ENCODE data around the gene BCAP31.

The BCAP31 gene

GRCh38 chrX:153724252-153725038, at the start of gene BCAP31, which contains the start of gene ABCD1:
Gene BCAP31 (minus strand): TSS chrX:153724387. CDS start chrX:153723244, 1,143 bp downstream.
Gene ABCD1 (plus strand): TSS chrX:153724856. CDS start chrX:153725267, 411 bp downstream.
- DNase-seq, result peak; percentile 74

GRCh38 chrX:153773218-153773611, 49.0 kb upstream of the BCAP31 start:
- DNase-seq, result no peak

- DNase-seq, result no peak
Measured at GRCh38 chrX:153772316-153773217, 48.4 kb upstream of the BCAP31 start.

- DNase-seq, result no peak
Measured at GRCh38 chrX:153771415-153772315, 47.5 kb upstream of the BCAP31 start.

DNA sequence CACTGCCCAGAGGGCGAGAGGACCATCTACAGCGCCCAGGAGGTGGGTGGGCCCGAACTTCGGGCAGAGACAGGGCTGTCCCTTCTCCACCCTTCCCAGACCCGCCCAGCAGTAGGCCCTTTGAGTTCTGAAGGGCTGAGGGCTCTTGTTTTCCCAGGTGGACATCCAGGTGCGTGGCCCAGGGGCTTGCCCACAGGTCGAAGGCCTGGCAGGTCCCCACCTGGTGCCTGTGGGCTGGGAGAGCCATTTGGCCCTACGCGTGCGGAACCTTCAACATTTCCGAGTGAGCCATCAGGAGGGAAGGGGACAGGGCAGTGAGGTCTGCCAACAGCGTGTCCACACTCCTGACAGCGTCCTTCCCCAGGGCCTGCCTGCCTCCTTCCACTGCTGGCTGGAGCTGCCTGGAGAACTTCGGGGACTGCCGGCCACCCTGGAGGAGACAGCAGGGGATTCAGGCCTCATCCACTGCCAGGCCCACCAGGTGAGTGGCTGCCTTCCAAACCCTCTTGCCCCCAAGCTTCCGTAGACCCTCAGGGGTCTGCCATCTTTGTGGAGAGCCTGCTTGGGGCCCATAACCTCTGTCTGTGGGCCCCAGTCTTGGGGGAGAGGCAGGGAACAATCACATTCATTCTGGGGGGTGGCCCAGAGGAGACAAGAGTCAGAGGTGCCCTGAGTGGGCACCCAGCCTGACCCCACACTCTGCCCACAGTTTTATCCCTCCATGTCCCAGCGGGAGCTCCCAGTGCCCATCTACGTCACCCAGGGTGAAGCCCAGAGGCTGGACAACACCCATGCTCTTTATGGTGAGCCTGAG, 46.6 kb upstream of the BCAP31 start:
- no peak for DNase-seq

DNA sequence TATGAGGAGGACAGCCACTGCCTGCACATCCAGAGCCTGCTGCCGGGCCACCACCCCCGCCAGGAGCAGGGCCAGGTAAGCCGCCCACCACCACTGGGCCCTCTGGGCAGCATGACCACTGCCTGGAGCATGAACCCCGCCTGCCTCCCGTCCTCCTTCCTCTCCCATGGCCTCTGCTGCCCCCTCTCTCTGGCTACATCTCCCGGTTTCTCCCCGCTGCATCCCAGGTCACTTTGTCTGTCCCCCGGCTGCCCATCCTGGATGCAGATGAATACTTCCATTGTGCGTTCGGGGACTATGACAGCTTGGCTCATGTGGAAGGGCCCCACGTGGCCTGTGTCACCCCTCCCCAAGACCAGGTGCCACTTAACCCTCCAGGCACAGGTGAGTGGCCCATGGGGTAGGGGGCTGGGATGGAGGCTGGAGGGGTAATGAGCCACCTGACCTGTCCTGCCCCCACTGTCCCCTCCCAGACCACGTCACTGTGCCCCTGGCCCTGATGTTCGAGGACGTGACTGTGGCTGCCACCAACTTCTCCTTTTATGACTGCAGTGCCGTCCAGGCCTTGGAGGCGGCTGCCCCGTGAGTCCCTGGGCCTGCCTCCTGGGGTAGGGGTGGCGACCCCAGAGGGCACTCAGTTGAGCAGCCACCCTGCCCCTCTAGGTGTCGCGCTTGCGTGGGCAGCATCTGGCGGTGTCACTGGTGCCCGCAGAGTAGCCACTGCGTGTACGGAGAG, 45.8 kb upstream of the BCAP31 start:
- no peak for DNase-seq

- DNase-seq, result no peak
Measured at GRCh38 chrX:153769158-153769864, 45.1 kb upstream of the BCAP31 start.

DNA sequence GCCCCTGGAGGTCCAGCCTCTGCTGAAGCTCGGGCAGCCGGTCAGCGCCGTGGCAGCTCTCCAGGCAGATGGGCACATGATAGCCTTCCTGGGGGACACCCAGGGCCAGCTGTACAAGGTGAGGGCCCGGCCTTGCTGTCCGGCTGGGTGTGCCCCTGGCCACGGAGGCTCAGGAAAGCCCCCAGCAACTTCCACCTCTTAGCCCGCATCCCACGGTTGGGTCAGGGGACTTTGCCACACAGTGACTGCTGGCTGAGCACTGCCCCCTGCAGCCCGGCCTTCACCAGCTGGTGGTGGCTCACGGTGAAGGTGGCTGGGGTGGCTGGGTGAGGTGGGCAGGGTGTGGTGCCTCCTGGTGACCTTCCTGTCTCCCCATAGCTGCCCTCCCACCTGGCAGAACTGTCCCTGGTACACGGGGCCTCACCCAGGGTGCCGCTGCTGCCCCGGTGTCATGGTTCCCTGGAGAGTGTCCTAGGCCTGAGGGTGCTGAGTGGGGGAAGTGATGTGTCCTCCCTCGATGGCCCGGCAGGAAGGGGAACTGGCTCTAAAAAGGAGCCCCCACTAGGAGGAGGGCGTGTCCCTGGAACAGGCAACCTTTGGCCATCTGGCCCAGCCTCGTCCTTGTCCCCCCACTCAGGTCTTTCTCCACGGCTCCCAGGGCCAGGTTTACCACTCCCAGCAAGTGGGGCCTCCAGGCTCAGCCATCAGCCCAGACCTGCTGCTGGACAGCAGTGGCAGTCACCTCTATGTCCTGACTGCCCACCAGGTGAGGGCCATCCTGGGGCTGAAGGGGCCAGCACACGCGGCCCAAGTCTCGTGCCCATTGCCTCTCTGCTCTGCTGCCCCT, 44.3 kb upstream of the BCAP31 start:
- no peak for DNase-seq

DNA sequence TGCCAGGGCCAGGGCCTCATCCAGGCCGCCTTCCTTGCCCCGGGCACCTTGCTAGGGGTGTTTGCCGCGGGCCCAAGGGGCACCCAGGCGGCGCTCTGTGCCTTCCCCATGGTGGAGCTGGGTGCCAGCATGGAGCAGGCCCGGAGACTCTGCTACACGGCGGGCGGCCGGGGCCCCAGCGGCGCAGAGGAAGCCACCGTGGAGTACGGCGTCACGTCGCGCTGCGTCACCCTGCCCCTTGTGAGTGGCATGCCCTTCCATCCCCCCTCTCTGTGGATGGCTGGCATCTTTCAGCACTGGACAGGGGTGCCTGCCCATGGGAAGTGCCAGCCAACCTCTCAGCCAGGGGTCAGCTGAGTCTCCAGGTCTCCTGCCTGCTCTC, 43.5 kb upstream of the BCAP31 start:
- DNase-seq, result no peak

- DNase-seq, result no peak
Measured at GRCh38 chrX:153766871-153767673, 42.9 kb upstream of the BCAP31 start.

DNA sequence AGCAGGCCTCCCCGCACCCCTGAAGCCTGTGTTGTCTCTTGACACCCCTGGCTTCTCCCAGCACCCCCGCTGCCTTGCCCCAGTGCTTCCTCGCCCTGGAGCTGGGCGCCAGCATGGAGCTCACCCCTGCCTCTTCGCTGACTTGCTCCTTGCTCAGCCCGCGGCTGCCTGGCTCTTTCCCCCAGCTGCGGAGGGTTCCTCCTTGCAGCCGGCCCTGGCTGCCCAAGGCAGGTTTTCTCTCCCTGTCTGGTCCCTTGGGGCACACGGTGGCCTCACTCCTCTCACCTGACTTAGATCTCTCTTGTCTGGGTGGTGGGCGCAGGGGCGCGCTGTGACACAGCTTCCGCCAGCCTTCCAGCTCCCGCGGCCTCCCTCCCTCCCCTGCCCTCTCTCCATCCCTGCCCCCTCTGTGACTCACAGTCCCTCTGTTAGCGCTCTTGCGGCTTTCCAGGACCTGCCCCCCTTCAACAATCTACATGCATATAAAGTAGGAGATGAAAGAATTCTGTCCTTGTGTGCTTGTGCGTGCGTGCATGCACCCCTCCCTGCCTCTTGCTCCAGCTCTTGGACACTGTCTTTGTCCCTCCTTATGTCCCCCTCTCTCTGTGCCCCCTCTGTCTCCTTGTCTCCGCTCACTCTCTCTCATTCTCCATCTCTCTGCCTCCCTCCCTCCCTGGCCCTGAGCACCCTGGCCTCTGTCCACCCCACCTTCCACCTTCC, 42.1 kb upstream of the BCAP31 start:
- DNase-seq, result no peak

DNA sequence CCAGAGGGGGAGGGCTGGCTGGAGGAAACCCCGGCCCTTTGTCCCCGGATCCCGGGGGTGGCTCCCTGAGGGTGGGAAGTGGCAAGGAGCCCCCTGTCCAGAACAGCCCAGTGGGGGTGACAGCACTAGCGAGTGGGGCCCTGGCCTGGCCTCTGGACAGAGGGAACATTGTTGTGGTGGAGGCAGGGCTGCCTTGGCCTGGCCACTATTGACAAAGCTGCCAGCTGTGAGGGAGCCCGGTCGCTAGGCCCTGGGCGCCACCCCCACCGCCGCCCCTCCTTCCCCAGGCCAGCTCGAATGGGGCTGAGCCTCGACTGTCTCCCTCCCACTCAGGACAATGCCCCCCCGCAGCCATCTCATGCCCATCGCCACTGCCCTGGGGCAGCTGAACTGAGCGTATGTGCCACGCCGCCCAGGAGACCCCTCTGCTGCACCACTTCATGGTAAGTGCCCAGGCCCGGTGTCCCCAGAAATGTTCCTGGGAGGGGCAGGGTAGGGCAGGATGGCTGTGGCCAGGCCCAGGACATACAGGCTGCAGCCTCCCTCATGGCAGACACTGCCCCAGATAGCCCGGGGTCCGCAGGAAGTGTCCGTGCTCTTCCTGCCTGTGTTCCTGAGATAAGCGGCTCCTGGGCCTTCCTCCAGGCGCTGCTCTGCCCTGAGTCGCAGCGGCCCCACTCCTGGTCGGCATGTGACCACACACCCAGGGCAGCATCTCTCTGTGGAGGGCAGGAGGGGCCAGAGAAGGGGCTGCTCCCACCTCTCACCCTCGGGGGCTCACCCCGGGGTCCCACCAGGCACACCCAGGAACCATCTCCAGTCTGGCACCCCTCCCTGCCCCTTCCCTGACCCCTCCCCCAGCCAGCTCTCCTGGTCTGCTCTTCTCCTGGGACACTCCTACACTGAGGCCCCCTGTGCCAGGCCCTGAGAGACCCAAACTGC, 41.2 kb upstream of the BCAP31 start:
- DNase-seq, result no peak

GRCh38 chrX:153764786-153765137, 40.6 kb upstream of the BCAP31 start:
- DNase-seq, result no peak

GRCh38 chrX:153763989-153764755, 40.0 kb upstream of the BCAP31 start, which contains the start of gene PLXNB3:
Gene PLXNB3 (plus strand): TSS chrX:153764249. CDS start chrX:153765536, 1,287 bp downstream.
- DNase-seq, result peak; percentile 62

DNA sequence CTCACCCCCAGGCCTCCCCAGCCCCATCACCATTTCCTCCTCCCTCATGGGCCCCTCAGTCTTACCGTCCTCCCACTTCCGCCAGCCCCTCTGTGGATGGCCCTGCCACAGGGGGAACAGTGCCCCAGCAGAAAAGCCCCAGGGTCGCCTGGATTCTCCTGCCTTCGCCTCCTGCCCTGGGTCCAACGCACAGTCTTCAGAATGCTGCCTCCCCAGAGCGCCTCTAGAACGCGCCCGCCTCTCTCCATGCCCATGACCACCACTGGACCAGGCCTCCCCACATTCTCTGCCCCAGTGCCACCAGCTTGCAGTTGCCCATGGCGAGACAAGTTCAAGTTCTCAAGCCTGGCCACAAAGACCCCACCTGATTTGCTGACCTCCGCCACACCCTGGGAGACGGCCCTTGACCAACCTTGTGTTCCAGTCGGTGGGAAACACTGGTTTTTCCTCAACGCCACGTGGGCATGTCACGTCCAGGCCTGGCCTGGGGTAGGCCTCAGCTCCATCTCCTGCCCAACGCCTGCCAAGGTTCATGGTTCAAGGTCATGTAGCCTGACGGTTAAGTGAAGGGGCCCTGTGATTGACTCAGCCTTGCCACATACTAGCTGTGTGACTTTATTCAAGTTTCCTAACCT, 39.2 kb upstream of the BCAP31 start:
- no peak for DNase-seq
